Vagina (tissue), 2 donors: Measurements from ENCODE around the gene ABCA3.

Experiments used
- POLR2A ChIP-seq, 2 donors: fragments of 450-650 bp; IDR thresholded peaks; one replicate each; pipeline ENCODE4 v1.6.1; 2017; ENCODE audit warnings: antibody characterized with exemption in 2 of 2, mild to moderate bottlenecking in 2 of 2, moderate library complexity in 2 of 2
- POLR2AphosphoS5 ChIP-seq, 2 donors: sonication (generic); formaldehyde crosslinking; IDR thresholded peaks; one replicate each; pipeline ENCODE4 v1.9.0; 2017; ENCODE audit warnings: antibody characterized with exemption in 2 of 2, mild to moderate bottlenecking in 2 of 2, low read depth in 1 of 2; ENCODE audit not compliant: insufficient read depth in 1 of 2
- TF ChIP-seq, protein P1 (sequence below), 3 experiments: fragments of 450-650 bp in 2 of 3; fragments of 200-600 bp in 1 of 3; sonication (generic) in 1 of 3; IDR thresholded peaks; one replicate each; pipeline ENCODE4 v1.5.1; 2017 to 2019; ENCODE audit warnings: antibody characterized with exemption in 3 of 3, mild to moderate bottlenecking in 2 of 3, moderate library complexity in 2 of 3

- no peak for TF ChIP-seq POLR2A (IDR thresholded peaks at IDR 0.05)
- TF ChIP-seq, protein P1, sequence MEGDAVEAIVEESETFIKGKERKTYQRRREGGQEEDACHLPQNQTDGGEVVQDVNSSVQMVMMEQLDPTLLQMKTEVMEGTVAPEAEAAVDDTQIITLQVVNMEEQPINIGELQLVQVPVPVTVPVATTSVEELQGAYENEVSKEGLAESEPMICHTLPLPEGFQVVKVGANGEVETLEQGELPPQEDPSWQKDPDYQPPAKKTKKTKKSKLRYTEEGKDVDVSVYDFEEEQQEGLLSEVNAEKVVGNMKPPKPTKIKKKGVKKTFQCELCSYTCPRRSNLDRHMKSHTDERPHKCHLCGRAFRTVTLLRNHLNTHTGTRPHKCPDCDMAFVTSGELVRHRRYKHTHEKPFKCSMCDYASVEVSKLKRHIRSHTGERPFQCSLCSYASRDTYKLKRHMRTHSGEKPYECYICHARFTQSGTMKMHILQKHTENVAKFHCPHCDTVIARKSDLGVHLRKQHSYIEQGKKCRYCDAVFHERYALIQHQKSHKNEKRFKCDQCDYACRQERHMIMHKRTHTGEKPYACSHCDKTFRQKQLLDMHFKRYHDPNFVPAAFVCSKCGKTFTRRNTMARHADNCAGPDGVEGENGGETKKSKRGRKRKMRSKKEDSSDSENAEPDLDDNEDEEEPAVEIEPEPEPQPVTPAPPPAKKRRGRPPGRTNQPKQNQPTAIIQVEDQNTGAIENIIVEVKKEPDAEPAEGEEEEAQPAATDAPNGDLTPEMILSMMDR (IDR thresholded peaks at IDR 0.05): no peak
- TF ChIP-seq POLR2AphosphoS5 (IDR thresholded peaks at IDR 0.05; ENCODE audit: insufficient read depth in 1 of 2, low read depth in 1 of 2): no peak
Observed at GRCh38 chr16:2324296-2324859, 16.1 kb downstream of the ABCA3 start.
